IPS-NIHi7 (cell line): ENCODE data around the gene OSBPL7.
A peak's percentile ranks its signal among the peaks of the same experiment; 100 is the strongest.

ENCODE experiments used
- DNase-seq: peaks from one replicate; pipeline ENCODE4 v3.0.0; 2012; ENCODE audit warnings: mixed read lengths; ENCODE audit errors: extremely low spot score

OSBPL7 gene

DNA sequence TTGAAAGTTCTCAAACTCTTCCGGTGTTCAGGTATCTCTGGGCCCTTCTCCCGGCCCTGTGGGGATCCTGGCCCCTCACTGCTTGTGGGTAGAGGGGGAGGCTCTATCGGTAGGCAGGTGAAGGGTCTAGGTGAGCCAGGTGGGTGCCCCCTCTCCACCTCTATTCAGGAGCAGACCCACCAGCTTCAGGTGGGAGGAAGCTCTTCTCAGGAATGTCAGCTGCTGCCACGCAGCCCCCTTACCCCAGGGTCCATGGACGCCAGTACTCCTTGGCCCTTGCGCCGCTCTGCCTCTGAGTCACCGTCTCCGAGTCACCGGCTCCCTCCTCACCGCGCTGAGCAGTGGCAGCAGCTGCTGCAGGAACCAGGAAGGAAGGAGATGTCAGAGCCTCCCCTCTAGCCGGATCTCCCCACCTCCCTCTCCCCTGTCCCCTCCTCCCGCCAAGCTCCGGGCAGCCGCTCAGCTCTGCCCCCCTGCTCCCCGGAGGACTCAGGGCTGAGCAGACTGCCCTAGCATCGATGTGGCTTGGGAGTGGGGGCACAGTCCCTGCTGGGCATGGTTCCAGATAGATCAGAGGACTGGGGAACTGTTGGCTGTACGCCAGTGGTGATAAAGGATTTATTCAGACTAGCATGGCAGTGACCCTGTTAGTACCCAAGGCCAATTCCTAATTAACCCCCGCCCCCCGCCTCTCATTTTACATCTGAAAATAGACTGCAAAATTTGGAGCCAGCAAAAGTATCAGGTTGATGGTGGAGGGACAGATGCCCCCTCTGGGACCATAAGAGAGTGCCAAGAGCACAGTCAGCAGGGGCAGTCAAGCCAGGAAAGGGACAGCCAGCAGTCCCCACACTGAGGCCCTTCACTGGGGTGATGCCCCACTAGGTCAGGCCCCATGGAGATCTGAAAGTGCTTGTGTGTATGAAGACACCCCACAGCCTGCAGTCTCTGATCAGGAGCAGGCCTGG lies at the start of gene OSBPL7:
OSBPL7 (minus strand) TSS at position 371 of the 968 bp plus-strand sequence. CDS start 1,516 bp downstream, outside the sequence.
- DNase-seq = peak; percentile 91

DNA sequence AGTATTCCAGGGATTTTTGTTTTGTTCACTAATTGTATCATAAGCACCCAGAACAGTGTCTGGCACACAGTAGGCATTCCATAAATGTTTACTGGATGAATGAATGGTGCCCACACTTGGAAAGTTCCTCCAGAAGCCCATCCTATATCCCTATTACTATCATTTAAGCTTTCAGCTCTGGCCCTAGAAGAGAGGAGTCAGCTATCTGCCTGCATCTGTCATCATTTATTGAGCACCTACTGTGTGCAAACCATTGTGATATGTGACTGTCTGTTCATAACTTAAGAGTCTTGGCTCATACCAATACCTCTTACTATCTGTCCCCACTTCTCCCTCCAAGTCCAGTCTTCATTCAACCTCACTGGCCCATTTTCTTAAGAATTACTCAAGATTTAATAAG lies 49.5 kb upstream of the OSBPL7 start:
- DNase-seq = no peak

- DNase-seq = no peak
Observed at GRCh38 chr17:47870056-47870455, 48.5 kb upstream of the OSBPL7 start.

DNA sequence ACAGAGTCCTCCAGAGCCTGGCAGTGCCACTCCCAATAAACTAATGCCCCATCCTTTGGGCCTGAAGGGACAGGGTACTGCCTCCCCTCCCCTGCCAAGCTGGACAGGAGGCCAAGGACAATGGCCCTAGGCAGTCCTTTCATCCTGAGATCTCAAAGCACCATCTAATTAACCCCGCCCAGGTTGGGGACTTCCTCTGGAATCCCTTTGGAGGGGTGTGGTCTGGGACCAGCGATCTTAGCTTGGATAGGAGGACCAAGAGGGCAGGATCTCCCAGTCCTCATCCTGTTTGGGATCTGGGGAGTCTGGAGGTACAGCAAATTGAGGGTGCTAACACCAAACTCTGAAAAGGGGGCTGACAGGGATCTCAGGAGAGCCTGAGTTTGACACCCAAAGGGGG lies 47.5 kb upstream of the OSBPL7 start:
- DNase-seq = no peak

DNA sequence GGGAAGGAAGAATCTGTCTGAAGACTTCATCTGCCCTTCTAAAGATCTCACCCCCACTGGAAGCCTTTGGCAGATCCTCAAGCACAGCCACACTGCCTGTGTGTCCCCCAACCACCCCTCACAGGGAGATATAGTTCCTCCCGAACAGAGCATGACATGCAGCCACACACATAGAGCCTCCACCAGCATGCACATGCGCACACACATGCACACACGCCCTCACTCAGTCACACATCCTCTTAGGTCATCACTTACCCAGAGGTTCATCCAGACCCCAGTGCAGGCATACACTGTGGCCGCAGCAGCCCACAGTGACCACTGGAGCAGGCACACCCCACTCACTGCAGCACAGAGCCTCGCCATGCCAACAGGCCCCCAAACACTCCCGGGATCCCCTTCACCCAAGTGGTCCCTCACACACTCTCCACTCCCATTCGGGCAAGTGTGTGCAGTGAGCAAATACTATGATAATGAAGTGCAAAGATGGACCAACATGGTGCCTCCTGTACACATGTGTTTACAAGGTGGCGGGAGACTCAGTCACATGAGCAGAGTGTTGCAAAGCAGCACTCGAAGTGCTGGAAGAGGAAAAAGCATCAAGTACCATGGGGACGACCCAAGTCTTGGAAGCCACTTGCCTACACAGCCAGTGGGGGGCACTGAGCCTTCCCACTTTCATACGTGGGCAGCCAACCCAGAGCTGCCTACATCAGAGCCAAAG lies 46.4 kb upstream of the OSBPL7 start:
- DNase-seq = no peak

- DNase-seq = no peak
Observed at GRCh38 chr17:47866941-47867340, 45.3 kb upstream of the OSBPL7 start.

- no peak for DNase-seq
Observed at GRCh38 chr17:47864791-47865216, 43.2 kb upstream of the OSBPL7 start.

- DNase-seq = no peak
Observed at GRCh38 chr17:47862621-47863440, 41.2 kb upstream of the OSBPL7 start.

GRCh38 chr17:47860386-47860785 lies 38.8 kb upstream of the OSBPL7 start:
- no peak for DNase-seq

DNA sequence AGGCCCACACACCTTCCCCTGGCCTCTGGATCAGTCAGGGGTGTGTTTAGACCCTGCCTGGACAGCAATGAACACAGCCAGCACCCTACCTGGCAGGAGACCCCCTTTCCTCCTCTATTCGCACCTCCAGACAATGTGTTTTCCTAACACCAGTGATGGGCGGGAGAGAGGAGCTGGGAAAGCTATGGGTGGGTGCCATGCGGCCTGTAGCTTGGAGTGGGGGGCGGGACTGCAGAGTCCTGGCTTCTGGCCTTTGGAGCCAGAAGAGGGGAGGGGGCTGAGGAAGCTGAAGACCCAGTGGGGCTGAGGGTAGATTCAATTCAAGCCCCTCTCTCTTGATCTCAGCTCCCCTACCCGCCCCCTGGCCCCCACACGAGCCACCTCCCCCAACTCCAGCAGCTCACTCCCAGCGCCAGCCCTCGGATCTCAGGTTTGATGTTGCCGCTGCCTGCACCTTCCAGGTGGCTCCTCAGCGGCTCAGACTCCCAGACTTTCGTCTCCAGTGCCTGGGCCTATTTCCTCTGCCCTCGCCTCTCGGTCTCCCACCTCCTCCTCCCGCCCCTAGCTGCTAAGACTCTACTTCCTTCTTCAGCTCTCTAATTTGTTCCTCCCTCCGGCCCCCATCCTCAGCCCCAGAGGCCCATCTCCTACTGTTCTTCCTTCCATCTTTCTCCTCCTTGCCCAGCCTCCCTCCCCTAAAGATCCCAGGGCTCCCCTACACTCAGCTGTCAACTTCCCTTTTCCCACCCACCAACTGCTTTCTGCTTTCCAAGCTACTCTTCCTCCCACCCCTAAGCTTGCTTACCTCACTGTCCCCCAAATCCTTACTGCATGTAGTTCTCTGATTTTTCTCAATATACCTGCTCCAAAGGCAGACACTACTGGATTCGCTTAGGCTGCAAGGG lies 36.2 kb upstream of the OSBPL7 start:
- peak; percentile 48 for DNase-seq

DNA sequence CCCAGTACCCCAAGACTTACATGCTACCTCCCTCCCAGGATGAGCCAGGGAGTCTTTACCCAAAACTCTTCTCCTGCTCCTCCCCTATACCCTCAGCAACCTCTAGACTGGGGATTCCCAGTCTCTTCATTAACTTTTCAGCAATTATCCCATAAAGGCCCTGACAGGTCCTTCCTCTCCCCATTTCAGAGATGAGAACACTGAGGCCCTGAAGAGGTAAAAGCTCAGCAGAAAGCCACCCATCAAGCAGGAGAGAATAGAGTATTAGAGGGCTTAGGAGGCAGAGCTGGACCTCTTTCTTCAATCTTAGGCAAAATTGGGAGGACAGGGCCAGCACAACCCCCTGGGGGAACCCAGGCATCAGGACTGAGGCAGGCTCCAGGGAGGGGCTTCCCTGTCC lies 35.2 kb upstream of the OSBPL7 start:
- no peak for DNase-seq

DNA sequence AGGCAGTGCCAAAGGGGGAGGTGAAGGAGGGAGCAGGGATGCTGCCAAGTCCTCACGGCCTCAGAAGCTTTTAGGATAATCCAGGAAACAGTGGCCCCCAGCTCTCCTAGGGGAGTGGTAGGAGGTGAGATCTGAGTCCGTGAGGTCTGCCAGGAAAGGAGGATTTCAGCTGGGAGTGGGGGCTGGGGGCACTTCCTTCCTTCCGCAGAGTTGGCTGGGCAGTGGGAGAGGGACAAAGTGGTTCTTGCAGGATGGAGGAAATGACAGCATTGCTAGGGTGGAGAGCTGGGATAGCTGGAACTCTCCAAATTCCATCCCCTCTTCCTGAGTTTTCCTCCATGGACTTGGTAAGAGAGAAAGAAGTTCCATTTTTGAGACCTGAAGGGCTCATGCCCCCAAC lies 34.1 kb upstream of the OSBPL7 start:
- no peak for DNase-seq

- DNase-seq = no peak
Observed at GRCh38 chr17:47853616-47854015, 32.0 kb upstream of the OSBPL7 start.

- DNase-seq = no peak
Observed at GRCh38 chr17:47852113-47852949, 30.7 kb upstream of the OSBPL7 start.

DNA sequence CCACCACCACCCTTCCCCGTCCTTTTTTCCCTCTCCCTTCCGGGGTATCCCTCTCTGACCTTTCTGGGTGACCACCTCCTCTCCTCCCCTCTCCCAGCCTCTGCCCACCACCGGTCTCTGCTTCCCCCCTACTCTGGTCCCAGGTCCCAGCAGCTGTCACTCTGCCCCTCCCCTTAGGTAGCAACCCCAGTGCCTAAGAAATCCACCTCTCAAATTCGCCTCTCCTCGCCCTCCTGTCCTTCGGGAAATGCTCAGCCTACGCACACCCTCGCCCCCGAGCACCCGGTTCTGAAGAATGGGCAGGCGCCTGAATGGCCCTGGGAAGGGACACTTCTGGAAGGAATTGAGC lies 30.1 kb upstream of the OSBPL7 start:
- DNase-seq = peak; percentile 56

DNA sequence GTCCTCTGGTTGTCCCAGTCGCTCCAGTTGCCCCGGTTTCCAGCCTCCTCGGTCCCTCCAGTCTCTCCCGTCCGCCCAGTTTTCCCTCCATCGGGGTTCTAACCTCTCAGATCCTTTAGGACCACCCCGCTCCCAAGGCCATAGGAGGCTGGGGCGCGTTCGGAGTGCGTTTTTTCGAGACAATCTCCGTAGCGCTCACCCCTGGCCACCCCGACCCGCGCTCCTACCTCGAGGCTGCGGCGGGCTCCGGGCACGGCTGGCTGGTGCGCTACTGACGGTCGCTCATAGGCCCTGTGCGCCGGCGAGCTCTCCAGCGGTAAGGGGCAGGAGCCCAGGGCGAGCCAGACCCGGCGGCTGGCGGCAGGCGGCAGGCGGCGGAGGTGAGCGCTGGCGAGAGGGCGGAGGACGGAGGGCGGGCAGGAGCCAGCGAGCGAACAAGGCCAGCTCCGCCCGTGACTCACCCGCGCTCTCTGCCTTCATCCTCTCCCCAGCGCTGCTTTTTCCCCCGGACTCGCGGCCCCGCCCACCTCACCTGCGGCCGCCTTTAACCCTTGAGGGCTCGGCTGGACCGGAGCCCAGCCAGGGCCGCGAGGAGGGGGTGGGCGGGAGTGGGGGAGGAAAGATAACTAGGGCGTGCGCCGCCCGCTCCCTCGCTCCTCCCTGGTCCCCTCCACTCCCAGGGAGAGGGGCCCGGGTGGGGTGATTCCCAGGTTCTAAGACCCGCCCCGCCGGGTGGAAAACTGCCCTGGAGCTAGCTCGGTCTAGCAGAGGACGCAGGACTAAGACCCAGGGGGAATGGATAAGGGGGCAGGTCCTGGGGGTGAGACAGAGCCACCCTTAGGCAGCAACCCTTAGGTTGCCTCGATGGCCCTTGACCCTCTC lies 29.3 kb upstream of the OSBPL7 start, which contains the start of gene SP6:
SP6 (minus strand) TSS at position 472 of the 882 bp plus-strand sequence. CDS start 2,734 bp downstream, outside the sequence.
- peak; percentile 87 for DNase-seq

DNA sequence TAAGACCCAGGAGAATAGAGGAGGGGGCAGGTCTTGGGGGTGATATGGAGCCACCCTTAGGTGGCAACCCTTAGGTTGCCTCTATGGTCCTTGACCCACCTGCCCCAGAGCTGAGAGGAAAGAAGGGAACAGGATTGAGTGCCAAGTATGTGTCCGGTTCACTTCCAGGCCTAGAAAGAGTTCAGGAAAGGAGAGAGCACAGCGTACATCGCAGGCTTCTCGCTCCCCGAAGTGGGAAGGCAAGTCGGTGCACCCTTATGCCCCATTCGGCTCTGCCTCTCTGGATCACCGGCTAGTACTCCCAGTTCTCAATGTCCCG lies 28.7 kb upstream of the OSBPL7 start:
- no peak for DNase-seq

- no peak for DNase-seq
Observed at GRCh38 chr17:47848198-47848513, 26.6 kb upstream of the OSBPL7 start.
